Stimulated activated CD4-positive, alpha-beta T cell treated with anti-CD3 and anti-CD28 coated beads, Interleukin-12 subunit alpha, Interleukin-12 subunit beta, amount 100 ng/mL, for 48 hours (primary cell): Measurements from ENCODE around the gene RPTOR.

Experiments
- DNase-seq, 3 donors: peaks; one replicate each; pipeline ENCODE4 v3.0.0-alpha.2; 2020; ENCODE audit warnings: low read depth in 2 of 3, low spot score in 1 of 3

The RPTOR gene

DNA sequence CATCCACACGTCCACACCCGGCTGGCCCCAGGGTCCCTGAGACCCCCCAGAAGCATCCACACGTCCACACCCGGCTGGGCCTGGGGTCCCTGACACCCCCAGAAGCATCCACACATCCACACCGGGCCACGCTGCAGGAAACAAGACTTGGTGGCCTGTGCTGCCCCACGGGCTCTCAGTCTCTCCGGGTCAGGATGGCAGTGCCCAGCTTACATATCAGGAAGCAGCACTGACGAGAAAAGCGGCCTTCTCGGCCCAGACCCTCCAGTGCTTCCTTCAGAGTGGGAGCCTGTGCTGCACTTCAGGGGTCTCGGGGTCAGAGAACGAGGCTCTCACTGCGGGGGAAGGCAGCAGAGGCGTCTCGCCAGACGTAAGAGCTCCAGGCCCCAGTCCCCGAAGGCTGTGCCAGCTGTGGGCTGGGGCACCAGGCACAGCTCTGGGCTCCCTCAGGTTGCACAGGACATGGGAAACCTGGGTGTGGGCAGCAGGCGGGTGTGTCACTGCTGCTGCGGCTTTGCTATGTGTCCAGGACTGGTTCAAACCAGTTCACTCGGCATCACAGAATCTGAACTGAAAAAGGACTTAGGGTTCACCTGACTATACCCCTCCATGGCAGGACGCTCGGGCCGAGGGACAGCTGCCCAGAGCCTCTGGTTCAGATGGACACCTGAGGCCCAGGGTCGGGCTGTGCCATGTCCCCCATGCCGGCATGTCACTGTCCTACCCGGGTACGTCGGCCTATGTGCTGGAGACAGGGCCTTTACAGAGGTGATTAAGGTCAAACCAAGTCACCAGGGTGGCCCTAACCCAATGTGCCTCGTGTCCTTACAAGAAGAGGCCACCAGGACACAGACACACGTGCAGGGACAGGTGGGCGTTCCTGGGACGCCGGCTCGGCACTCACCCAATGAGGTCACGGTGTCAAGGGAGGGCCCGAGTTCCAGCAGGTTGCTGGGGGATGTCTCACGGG is 406.8 kb downstream of the RPTOR start:
- DNase-seq, result no peak

DNA sequence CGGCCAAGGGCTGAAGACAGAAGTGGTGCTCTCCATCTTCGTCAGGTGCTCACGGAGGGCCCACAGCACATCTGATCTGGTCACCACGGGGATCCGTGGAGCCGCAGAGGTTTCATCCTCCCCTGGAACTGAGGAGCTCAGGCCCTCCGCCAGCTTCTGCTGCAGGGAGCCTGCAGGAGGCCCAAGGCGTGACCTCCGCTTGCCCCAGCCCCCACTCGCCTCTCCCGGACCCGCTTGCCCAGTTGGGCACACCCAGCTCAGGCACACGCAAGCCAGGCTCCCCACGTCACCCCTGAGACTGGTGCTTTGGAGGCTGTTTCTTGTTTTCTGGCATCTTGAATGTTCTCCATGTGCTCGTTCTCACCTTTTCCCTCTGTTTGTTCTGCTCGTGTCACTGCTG is 407.7 kb downstream of the RPTOR start:
- DNase-seq, result no peak

DNA sequence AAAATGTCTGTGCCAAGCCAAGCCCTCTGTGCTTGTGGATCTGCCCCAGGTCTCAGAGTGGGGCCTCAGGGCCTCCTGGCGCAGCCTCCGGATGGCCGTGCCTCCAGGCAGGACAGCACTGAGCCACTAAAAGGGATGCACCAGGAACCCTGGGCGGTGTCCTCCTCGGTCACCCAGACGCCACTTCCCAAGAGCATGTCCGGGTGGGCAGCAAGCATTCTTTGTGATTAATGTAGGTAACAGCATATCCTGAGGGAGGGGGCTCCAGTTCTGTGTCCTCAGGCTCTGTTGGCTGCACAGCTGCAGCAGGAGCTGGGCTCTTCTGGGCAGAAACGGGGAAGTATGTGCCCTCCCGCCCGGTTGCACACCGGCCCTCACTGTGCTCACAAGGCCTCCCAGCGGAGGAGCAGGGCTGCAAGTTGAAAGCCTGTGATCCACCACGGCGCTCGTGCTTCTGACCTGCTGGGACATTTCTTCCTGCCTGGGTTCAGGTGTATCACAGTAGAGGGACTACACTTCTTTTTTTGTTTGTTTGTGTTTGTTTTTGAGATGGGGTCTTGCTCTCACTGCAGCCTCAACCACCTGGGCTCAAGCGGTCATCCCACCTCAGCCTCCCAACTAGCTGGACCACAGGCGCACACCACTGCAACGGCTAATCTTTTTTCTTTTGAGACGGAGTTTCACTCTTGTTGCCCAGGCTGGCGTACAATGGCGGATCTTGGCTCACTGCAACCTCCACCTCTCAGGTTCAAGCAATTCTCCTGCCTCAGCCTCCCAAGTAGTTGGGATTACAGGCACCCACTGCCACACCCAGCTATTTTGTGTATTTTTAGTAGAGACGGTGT is 409.1 kb downstream of the RPTOR start:
- DNase-seq, result no peak

DNA sequence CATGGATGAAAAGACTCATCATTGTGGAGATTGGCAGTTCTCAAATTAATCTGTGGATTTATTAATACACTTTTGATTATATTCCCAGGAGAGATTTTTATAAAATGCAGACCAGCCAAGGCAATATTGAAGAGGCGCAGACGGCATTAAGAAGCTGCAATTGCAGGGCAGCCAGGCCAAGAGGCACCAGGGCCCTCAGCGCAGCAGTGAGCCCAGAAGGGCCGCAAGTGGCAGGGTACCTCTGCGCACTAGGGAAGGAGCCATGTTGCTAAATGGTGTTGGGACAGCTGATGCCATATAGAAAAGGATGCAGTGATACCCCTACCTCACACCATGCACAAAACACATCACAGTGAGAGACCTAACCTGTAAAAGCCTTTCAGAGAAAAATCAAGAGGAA is 410.4 kb downstream of the RPTOR start:
- DNase-seq, result no peak

DNA sequence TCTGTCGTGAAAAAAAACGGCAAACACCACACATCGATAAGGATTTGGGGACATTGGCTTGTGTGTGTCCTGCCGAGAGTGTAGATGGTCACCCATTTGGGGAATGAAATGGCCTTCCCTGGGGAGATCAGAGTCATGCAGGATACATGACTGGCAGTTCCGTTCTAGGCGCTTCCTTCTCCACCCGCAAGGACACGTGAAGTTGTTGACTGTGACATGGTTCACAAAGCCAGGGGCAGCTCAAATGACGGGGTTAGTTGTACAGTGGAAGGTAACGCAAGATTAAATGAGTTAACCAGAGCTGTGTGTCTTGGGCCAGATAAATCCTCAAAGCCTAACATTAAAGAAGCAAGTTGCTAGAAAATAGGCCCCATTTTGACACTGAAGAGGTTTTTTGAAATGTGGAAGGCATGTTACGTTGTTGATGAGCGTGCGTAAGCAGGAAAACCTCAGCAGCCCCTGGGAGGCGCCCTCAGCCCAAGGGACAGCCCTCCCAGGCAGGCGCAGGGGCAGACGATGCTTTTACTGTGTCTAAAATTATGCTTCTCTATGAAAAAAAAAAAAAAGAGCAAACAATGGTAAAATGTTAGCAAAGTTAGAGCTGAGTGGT is 411.1 kb downstream of the RPTOR start:
- DNase-seq, result no peak

DNA sequence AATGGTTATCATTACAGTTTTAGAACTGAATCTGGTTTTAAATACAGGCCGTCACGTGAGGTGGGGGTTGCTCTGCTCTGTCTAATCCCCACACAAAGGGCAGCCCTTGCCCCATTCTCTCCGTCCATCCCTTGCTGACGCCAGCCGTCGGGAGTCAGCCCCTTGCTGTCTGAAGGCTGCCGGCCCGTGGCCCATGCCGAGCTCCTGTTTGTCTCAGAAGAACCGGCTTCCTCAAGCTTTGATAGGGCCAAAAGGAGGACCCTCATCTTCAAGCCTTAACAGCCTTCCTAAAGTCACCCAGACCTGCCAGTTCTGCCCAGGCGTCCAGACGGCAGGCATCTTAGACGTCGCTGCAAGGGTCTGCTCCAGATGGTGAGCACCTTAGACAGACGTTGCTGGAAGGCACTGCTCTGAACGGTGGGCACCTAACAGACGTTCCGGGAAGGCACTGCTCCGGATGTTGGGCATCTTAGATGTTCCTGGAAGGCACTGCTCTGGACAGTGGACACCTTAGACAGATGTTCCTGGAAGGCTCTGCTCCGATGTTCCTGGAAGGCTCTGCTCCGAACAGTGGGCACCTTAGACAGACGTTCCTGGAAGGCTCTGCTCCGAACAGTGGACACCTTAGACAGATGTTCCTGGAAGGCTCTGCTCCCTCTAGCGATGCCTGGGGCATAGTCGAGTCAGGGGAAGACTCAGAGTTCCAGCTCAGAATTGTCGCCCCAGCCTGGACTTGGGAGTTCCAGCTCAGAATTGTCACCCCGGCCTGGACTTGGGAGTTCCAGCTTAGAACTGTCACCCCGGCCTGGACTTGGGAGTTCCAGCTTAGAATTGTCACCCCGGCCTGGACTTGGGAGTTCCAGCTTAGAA is 411.9 kb downstream of the RPTOR start:
- no peak for DNase-seq

DNA sequence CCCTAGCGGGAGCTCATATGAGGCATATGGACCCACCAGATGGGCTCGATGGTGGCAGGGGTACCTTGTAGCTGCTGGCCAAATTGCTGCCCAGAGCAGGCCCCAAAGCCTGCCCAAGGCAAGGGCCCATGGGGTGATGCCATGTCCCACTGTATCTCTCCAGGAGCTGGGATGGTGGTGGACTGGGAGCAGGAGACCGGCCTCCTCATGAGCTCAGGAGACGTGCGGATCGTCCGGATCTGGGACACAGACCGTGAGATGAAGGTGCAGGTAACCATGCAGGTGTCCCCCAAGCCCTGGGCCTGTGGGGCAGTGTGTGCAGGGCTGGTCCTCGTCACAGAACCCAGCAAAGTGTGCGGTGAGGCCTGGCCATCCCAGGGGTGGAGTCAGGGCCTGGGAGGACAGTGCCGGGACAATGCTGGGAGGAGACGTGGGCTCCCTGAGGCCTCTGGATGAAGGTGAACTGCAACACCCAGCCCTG is 412.9 kb downstream of the RPTOR start:
- DNase-seq, result no peak

DNA sequence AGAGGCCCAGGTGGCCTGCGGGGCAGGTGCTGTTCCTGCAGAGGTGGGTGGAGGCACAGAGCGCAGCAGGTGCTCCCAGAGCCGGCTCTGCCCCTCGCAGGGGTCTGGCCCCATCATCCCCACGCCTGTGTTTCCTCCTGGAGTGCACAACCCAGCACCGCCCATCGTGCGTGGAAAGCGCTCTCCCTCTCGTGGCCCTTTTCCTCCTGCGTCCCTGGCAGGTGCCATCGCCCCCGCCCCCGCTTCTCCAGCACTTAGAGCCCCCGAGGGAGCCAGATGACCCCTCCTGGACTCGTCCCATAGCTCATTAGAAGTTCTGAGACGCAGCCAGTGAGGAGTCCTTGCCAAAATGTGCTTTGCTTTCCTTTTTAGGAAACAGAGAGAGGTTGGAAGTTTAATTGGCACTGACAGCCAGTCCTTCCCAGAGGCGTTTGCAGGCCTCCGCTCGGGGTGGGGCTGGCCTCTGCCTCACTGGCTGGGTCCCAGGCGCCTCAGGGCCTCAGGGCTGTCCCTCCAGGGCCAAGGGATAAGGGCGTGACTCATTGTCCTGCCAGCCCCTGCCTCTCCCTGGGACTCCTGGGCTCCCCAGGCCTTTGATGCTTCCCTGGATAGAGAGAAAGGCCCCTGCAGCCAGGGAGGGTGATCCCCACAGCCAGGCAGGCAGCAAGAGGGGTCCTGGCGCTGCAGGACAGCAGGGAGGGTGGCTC is 414.8 kb downstream of the RPTOR start:
- DNase-seq, result no peak

DNA sequence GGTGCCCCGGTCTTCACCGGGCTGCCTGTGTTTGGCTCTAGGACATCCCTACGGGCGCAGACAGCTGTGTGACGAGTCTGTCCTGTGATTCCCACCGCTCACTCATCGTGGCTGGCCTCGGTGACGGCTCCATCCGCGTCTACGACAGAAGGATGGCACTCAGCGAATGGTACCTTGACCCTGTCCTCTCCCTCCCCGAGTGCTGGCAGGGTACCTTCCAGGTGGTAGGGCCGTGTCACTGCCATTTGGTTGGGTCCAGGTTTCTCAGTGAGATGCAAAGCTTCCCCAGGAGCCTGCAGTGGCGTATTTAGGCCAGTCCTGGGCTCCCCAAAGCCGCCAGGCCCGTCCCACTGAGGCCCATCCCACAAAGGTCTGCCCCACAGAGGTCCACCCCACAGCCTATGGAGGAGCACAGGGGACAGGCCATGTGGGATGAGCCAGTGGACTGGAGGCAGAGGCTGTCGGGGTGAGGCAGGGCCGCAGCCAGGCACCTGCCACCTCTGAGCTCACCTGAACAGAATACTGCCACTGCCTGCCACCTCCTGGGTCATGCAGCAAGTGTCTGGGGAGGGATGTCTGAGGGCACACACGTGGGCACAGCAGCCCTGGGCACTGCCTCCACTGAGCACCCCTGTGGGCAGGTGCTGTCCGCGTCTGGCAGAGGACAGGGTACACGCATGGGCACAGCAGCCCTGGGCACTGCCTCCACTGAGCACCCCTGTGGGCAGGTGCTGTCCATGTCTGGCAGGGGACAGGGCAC is 415.6 kb downstream of the RPTOR start:
- no peak for DNase-seq

DNA sequence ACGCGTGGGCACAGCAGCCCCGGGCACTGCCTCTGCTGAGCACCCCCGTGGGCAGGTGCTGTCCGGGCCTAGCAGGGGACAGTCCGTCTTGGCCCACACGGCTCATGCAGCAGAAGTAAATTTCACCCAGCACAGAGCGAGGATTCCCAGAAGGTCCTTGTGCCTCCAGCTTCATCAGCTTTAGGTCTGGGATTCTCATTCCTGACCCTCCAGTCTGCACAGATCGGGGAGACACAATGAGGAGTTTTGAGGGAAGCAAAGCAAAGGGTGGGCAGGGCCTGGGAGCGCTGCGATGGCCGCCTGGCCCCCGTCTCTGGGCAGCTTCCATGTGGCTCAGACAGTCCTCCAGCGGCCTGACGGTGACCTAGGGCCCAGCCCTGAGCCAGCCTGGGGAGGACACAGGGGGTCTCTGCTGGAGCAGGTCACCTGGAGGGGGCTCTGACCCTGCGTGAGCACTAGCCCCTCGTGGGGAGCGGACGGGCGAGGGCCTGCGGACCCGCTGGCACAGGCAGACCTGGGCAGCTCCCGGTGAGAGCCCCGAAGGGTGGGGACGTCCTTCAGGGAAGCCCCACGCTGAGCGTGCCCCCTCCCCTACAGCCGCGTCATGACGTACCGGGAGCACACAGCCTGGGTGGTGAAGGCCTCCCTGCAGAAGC is 416.3 kb downstream of the RPTOR start:
- DNase-seq, result no peak

DNA sequence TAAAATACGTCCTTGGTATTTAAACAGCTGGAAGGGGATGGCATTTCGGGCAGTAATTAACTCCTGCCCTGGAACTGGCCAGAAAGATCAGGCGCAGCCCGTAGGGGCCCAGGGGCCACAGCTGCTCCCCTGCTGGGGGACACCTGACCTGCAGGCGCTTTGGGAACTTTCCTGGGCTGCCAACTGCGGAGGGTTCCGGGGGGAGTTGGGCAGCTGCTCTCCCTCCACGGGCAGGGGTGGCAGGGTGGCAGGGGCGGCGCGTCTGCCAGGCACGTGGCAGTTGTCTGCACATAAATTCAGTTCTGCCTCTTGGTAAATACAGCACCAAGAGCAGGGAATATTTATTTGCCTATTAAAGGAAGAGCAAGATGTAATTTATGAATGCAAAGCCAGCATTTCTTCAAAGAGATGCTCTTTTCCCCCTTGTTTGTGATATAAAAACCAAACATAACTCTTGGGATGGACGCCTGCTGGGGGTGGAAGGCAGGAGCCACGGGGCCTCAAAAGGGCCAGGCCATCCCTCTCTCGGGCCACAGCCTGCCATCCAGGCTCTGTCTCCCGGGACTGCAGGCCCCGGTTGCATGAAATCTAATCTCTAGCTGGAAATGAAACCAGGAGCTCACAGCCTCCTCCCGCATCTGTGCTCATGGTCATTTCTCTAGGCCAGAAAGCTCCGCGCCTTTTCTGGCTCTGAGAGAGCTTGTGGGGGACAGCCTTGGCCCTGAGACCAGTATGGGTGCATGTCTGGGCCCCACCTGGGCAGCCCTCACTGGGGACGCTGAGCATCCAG is 417.1 kb downstream of the RPTOR start:
- DNase-seq, result no peak

DNA sequence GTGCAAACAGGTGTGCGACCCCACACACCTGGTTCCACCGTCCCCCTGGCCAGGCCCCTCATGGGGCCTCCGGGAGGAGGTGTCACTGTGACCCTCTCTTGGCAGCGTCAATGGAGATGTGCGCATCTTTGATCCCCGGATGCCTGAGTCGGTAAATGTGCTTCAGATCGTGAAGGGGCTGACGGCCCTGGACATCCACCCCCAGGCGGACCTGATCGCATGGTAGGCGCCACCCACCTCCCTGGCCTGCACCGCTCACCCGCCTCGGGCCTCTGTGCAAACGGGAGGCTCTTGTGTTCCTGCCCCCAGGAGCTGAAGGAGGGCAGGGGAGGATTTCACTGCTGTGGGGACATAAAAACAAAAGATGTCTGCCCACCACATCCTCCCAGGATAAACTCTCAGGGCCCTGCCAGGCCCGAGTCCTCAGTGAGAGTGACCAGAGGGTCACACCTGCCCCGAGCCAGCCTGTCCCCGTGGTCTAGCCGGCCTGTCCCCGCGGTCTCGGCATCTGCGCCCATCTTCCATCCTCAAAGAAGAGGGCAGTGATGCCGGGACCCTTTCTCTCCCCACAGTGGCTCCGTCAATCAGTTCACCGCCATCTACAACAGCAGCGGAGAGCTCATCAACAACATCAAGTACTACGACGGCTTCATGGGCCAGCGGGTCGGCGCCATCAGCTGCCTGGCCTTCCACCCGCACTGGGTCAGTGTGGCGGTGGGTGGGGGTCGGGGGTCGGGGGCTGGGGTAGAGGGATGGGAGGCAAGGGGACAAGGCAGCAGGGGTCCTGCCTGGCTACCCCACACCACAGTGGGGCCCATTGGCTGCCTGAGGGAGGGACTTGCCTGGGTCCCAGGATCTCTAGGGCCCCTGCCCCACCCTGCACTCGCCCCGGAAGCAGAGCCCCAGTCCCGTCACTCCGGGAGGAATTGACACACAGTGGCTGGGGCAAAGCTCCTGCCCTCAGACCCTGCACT is 418.0 kb downstream of the RPTOR start:
- DNase-seq, result no peak

DNA sequence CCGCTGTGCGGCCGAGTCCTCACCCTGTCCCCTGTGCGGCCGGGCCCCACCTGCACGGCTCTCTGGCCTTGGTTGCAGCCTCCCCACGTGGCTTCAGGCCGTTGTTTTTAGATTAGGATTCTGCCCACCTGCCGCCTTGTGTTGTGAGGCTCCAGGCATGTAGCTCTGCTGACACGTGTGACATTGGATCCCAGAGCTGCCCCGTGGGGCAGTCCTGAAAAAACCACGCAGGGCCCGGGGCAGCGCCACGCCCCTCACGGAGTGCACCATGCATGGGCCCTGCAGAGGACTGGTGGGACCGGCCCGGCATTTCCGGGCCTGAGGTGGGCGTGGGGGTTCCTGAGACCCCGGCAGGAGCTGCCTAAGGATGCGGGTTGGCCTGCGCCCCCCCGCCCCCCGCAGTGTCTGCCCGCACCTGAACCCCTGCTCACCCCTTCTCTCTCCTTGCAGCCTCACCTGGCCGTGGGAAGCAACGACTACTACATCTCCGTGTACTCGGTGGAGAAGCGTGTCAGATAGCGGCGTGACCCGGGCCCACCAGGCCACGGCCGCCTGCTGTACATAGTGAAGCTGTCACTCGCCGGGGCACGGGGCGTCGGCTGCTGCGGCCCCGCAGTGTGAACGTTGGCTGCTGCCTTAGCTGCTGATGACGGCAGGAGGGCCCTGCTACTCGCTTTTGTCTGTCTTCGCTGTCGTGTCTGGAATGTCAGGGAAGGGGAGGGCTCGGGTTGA is 419.3 kb downstream of the RPTOR start:
- DNase-seq, result no peak

DNA sequence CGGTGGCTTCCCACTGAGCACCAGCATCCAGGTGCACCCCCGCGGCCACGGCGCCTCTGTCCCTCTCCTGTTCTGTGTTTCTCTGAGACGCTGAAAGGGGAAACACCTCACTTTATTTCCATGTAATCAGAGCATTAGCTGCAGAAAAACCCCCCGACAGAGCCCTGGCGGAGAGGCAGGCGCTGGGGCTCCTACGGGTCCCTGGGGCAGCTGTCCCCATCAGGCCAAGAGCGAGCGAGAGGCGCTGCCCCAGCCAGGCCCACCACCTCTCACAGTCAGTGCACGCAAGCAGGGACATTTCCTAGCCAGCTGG is 419.9 kb downstream of the RPTOR start:
- DNase-seq, result no peak

DNA sequence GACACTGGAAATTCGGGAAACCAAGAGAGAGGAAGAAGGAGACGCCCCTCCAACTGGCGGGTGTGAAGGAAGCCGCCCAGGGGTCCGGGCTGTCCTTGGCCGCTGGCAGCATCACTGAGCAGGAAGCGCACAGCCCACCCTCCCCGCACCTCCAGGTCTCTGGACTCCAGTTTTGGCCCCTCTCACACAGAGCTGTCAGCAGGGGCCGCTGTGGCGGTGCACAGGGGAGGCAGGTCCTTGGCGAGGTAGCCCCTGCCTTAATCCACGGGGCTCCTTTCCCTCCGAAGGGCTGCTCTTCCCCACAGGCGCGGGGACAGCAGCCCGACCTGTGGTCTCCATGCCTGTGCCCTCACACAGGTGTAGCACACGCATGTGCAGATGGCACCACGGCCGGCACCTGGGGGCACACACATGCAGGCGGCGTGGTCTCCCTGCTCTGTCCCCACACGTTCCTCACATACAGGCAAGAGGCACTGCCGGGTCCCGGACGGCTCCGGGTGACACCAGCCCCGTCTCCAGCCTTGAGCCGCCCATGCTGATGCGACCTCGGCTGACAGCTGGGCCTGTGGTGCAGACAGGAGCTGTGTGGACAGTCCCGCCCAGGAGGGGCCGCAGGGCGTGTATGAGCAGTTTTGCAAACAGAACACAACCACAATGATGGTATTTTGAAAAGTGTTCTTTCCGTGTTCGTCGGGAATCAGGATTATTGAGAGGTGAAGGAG is 420.4 kb downstream of the RPTOR start:
- no peak for DNase-seq

DNA sequence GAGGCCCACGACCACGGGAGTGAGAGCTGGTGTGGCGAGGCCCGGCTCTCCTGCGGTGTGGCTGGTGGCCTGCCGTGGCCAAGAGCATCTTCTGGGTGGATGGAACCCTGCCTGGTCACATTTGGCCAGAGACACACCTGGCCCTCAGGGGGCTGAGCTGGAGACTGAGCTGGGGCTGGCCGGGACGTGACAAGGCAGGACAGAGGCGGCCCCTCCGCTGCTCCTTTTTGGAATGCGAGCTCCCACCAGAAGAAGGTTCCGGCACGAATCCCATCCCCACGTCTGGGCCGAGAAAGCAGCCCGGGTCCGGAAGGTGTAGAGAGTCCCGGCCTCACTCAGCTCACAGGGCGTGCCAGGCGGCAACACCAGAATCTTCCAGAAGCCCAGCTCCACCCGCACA is 421.0 kb downstream of the RPTOR start:
- DNase-seq, result no peak
